PC-3 (cell line): ENCODE results near the gene AGXT. TPM values are rescaled to one million over a fixed set of nuclear protein-coding genes. Genes with fewer than 3 reads are reported as not detected.
A peak's percentile ranks its signal among the peaks of the same experiment; 100 is the strongest.

Experiments used
- ATAC-seq: fragments of 200-7000 bp; cut with Tn5 transposase; 2 replicates; pipeline ENCODE4 v1.9.1; 2020; ENCODE audit warnings: mild to moderate bottlenecking, moderate library complexity
- BruUV-seq: library from RNA; stranded (reverse); fragments of 400-500 nt; replicated peaks from 2 replicates; lab custom pipeline; 2021; lab: Mats Ljungman, UMichigan
- CTCF ChIA-PET: fragments of 300-600 bp; sonication (Branson Sonifier 250); formaldehyde crosslinking; loops from one replicate; lab custom pipeline; 2022; ENCODE audit warnings: antibody characterized with exemption; lab: Charles Lee
- POLR2A ChIA-PET: fragments of 300-600 bp; sonication (Branson Sonifier 250); formaldehyde crosslinking; loops from one replicate; lab custom pipeline; 2022; ENCODE audit warnings: antibody characterized with exemption; ENCODE audit not compliant: unreplicated experiment; lab: Charles Lee
- DNase-seq: peaks from one replicate; pipeline ENCODE4 v3.0.0-alpha.2; 2015
- H2AFZ ChIP-seq: fragments of 300-600 bp; sonication (generic); 2 replicates; pipeline ENCODE4 v1.6.0; 2016; ENCODE audit warnings: antibody characterized with exemption, low read length
- H3F3A ChIP-seq: fragments of 300-600 bp; sonication (generic); one replicate; pipeline ENCODE4 v1.6.0; 2017; ENCODE audit warnings: antibody characterized with exemption, low read length, control low read depth, mild to moderate bottlenecking; ENCODE audit not compliant: unreplicated experiment
- H3K27ac ChIP-seq: fragments of 300-600 bp; sonication (generic); 2 replicates; pipeline ENCODE4 v1.5.1; 2016; ENCODE audit warnings: mild to moderate bottlenecking, low read length
- H3K27me3 ChIP-seq: fragments of 300-600 bp; sonication (generic); 2 replicates; pipeline ENCODE4 v1.6.1; 2016; ENCODE audit warnings: low read length, mixed read lengths
- H3K36me3 ChIP-seq: fragments of 300-600 bp; sonication (generic); 2 replicates; pipeline ENCODE4 v1.6.1; 2016; ENCODE audit warnings: low read depth, mixed run types, low read length, mixed read lengths
- H3K4me1 ChIP-seq: fragments of 300-600 bp; sonication (generic); 2 replicates; pipeline ENCODE4 v1.5.1; 2016; ENCODE audit warnings: low read length; ENCODE audit not compliant: insufficient read depth
- H3K4me2 ChIP-seq: fragments of 300-600 bp; sonication (generic); 2 replicates; pipeline ENCODE4 v1.6.0; 2016; ENCODE audit warnings: low read length
- H3K4me3 ChIP-seq: fragments of 300-600 bp; sonication (generic); 2 replicates; pipeline ENCODE4 v1.5.1; 2016; ENCODE audit warnings: mild to moderate bottlenecking, low read length, mixed read lengths
- H3K79me2 ChIP-seq: fragments of 300-600 bp; sonication (generic); 2 replicates; pipeline ENCODE4 v1.6.1; 2017; ENCODE audit warnings: low read length, mixed read lengths
- H3K9ac ChIP-seq: fragments of 300-600 bp; sonication (generic); 2 replicates; pipeline ENCODE4 v1.6.0; 2016; ENCODE audit warnings: mild to moderate bottlenecking, low read length
- H3K9me2 ChIP-seq: fragments of 300-600 bp; sonication (generic); replicated peaks from 2 replicates; pipeline ENCODE4 v1.6.1; 2016; ENCODE audit warnings: mixed run types, low read length, mixed read lengths
- H3K9me3 ChIP-seq: fragments of 300-600 bp; sonication (generic); 2 replicates; pipeline ENCODE4 v1.6.1; 2016; ENCODE audit warnings: low read length, mixed read lengths
- H4K20me1 ChIP-seq: fragments of 300-600 bp; sonication (generic); 2 replicates; pipeline ENCODE4 v1.6.1; 2016; ENCODE audit warnings: low read length, mixed read lengths
- EZH2phosphoT487 ChIP-seq: fragments of 300-600 bp; sonication (generic); IDR thresholded peaks from 2 replicates; pipeline ENCODE4 v1.6.1; 2018; ENCODE audit warnings: mild to moderate bottlenecking, antibody characterized with exemption, low read length, borderline replicate concordance
- intact Hi-C: fragments of 100-400 bp; cut with micrococcal nuclease; formaldehyde crosslinking; loops from 2 replicates; pipeline ENCODE4 v1.9.0; 2023
- total RNA-seq: library from RNA; depleted of rRNA; stranded (reverse); fragments of >200 nt; gene quantifications from 2 replicates; pipeline ENCODE4 v1.2.3, GENCODE V29; 2014
- TF ChIP-seq, protein P1 (sequence below): fragments of 300-600 bp; sonication (generic); conservative IDR thresholded peaks from 2 replicates; pipeline ENCODE4 v1.5.1; 2017; ENCODE audit warnings: antibody characterized with exemption, low read depth, mild to moderate bottlenecking, low read length

AGXT gene
- total RNA-seq, 1 experiment from 2014 or later: not detected

DNA sequence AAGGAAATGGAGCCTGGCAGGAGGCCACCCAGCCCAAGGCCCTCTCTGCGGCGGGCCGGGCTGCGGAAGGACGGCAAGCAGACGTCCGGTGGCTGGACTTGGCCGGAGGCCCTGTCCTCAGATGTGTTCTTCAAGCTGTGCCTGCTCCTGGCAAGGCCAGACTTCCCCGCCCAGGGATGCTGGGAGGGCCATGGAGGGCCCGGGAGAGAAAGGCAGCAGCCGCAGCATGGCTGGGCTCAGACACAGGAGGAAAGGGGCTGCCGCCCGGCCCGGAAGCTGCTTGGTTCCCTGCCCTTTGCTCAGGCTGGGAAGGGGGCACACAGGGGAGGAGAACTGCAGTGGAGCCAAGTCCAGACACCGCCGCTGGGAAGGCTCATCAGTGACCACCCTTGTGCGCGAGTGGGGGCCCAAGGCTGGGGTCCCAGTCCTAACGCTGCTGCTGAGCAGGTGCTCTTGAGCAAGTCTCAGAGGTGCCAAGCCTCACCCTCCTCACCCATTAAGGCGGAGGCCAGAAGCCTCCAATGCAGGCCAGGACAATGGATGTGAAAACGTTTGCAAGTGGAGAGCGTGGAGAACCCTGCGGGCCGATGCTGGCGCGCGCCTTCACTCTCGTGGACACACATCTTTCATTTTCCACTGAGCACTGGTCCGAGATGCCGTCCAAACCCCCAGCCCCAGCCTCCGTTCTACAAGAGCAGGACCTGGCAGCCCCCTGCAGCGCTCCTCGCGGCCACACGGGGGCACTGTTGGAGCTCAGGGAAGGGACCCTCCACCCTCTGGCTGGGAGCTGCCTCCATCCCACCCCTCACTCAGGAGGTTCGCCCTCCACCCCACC is 45.4 kb downstream of the AGXT start:
- Histone ChIP-seq H3K27ac (no peak overlapping the region), H3F3A (no peaks in the 10 kb centered on the region), H4K20me1 (no peaks in the 10 kb centered on the region), H3K9ac (no peak overlapping the region), H3K27me3 (no peaks in the 10 kb centered on the region), H2AFZ (peak overlapping the region; percentile 61), H3K79me2 (no peaks in the 10 kb centered on the region), H3K4me3 (no peak overlapping the region), H3K9me2 (no peaks in the 10 kb centered on the region), H3K4me2 (no peak overlapping the region), H3K4me1 (peaks cover 12% of the 10 kb centered on the region), H3K36me3 (no peaks in the 10 kb centered on the region), H3K9me3 (no peaks in the 10 kb centered on the region)
- ChIA-PET POLR2A (no interaction called here), CTCF (no interaction called here)
- BruUV-seq: no TSS peak
- intact Hi-C loops: loop anchor here (10.0 kb wide), 2 partner anchors 81 to 311 kb away; partner anchors contain the start of gene SNED1
- TF ChIP-seq, protein P1, sequence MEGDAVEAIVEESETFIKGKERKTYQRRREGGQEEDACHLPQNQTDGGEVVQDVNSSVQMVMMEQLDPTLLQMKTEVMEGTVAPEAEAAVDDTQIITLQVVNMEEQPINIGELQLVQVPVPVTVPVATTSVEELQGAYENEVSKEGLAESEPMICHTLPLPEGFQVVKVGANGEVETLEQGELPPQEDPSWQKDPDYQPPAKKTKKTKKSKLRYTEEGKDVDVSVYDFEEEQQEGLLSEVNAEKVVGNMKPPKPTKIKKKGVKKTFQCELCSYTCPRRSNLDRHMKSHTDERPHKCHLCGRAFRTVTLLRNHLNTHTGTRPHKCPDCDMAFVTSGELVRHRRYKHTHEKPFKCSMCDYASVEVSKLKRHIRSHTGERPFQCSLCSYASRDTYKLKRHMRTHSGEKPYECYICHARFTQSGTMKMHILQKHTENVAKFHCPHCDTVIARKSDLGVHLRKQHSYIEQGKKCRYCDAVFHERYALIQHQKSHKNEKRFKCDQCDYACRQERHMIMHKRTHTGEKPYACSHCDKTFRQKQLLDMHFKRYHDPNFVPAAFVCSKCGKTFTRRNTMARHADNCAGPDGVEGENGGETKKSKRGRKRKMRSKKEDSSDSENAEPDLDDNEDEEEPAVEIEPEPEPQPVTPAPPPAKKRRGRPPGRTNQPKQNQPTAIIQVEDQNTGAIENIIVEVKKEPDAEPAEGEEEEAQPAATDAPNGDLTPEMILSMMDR: peak; percentile 91
- no peak for TF ChIP-seq EZH2phosphoT487
- DNase-seq (peak; percentile 54), ATAC-seq (peak; percentile 65)

DNA sequence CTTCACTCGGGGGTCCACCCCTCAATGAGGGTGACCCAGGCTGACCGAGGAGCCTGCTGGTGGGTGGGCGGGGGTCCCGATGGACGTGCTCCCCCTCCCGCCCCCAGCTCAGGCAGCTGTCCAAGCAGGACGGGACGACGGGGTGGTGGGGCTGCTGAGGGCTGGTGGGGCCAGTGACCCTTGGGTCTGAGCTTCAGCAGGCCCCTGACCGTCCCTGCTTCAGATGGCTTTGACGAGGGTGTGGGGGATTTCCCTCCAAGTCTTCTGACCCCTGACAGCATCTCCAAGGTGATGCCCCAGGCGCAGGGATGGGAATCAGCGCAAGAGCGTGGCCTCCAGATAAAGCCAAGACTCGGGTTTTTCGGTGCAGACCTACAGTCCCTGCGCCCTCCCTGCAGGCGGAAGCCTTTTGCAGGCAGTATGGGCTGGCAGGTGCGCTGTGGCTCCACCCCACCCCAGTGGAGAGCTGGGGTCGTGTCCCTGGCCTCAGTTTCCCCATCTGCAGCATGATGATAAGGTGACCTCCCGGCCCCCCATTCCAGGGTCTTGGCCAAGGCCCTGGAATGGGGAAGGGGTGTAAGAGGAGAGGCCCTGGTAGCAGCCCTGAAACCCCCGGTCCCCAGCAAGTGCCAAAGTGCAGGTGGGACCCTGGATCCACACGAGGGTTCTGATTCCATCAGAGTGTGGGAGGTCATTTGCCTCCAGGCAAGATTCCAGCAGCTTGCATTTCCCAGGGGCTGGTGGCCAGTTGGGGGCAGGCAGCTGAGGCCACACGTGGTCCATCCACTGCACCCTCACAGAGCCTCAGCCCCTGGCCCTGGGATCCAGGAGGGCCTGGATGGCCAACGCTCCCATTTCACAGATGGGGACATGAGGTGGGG is 46.3 kb downstream of the AGXT start:
- intact Hi-C loops: loop anchor here (10.0 kb wide), 2 partner anchors 80 to 310 kb away; partner anchors contain the start of gene SNED1
- Histone ChIP-seq H3F3A (no peaks in the 10 kb centered on the region), H3K36me3 (no peaks in the 10 kb centered on the region), H3K79me2 (no peaks in the 10 kb centered on the region), H4K20me1 (no peaks in the 10 kb centered on the region), H3K27ac (no peak overlapping the region), H2AFZ (0 out of 2 replicates have a peak overlapping the region, but pooled peaks have one; percentile 61), H3K4me3 (no peak overlapping the region), H3K27me3 (no peaks in the 10 kb centered on the region), H3K9me2 (no peaks in the 10 kb centered on the region), H3K9ac (no peak overlapping the region), H3K9me3 (no peaks in the 10 kb centered on the region), H3K4me1 (peaks cover 12% of the 10 kb centered on the region), H3K4me2 (no peak overlapping the region)
- no TSS peak for BruUV-seq
- ChIA-PET POLR2A (no interaction called here), CTCF (no interaction called here)
- no peak for ATAC-seq
- DNase-seq: no peak
- no peak for TF ChIP-seq EZH2phosphoT487
- TF ChIP-seq, protein P1: peak; percentile 33; the same call in 1 of the 2 replicates
